ENCODE data around the gene KLHDC10.
A peak's percentile ranks its signal among the peaks of the same experiment; 100 is the strongest.
"Not testable (repeated sequence)": the region's sequence is repeated elsewhere in the genome, so short reads cannot be mapped to it uniquely, and the experiment has no call there.

KLHDC10 gene

GRCh38 chr7:130079846-130080394 lies 9.6 kb downstream of the KLHDC10 start:
- no peak for DNase-seq (ENCODE audit: low read depth, low spot score)

GRCh38 chr7:130083497-130083896 lies 13.2 kb downstream of the KLHDC10 start:
- DNase-seq (ENCODE audit: low read depth, low spot score) = not testable (repeated sequence)

DNA sequence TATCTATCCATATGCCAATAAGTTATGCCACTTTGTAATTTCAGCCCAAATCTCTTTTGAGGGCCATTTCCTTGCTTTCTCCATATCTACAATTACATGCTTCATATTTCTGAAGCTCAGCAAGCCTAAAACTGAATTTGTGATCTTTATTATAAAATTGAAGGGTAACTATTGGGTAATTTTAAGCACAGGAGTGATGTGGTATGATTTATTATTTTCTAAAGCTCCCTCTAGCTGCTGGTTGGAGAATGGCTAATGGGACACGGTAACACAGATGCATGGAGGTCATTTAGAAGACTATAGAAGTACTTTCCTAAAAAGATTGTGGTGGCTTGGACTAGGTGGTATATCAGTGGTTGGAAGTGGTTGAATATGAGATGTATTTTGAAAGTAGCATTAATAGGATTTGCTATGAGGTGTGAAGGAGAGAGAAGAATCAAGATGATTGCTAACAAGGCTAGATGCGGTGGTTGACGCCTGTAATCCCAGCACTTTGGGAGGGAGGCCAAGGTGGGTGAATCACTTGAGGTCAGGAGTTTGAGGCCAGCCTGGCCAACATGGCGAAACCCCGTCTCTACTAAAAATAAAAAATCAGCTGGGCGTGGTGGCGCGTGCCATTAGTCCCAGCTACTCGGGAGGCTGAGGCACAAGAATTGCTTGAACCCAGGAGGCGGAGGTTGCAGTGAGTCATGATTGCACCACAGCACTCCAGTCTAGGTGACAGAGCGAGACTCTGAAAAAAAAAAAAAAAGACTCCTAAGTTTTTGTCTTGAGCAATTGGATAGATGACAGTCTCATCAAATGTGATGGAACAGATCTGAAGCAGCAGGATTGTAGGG lies 13.9 kb downstream of the KLHDC10 start:
- DNase-seq (ENCODE audit: low read depth, low spot score) = no peak

DNA sequence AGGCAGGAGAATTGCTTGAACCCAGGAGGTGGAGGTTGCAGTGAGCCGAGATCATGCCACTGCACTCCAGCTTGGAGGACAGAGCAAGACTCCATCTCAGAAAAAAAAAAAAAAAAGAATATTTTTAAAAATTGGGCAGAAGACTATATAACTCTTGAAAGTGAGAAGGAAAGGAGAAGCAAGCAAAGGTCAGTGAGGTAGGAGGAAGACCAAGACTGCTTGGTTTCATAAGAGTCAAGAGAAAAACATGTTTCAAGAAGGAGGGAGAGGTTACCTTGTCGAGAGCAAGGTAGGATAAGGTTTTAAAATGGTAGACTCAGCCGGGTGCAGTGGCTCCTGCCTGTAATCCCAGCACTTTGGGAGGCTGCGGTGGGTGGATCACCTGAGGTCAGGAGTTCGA lies 14.9 kb downstream of the KLHDC10 start:
- DNase-seq (ENCODE audit: low read depth, low spot score) = not testable (repeated sequence)

DNA sequence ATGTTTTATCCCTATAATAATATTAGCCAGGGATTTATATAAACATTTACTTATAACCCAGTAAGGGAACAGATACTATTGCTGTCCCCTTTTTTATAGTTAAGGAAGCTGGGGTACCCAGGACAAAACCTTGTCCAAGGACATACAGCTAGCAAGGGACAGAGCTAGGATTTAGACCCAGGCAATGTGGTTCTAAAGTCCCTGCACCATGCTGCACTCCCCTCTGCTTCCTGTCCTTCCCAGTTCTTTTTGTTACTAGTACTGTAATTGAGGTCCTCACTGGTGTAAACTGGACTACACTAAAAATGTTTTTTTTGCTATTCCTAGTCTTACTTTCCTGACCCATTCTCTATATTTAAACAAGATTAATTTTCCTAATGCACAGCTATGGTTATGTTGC lies 16.6 kb downstream of the KLHDC10 start:
- no peak for DNase-seq (ENCODE audit: low read depth, low spot score)

DNA sequence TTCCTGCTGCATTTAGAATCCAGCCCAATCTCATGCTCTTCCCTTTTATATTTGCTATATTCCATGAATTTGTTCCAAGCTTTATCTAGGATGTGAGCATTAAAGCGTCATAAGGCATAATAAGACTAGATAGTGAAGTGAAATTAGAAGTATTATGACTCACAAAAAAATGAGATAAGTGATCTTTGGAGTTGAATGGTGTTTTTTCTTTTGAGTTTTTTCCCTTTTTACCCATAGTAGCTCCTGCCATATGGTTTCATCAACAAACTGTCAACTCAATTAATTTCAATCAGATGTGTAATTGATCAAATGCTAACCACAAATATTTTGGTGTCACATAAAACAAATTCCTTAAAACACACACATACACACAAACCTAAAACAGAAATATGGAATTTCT lies 17.0 kb downstream of the KLHDC10 start:
- no peak for DNase-seq (ENCODE audit: low read depth, low spot score)

DNA sequence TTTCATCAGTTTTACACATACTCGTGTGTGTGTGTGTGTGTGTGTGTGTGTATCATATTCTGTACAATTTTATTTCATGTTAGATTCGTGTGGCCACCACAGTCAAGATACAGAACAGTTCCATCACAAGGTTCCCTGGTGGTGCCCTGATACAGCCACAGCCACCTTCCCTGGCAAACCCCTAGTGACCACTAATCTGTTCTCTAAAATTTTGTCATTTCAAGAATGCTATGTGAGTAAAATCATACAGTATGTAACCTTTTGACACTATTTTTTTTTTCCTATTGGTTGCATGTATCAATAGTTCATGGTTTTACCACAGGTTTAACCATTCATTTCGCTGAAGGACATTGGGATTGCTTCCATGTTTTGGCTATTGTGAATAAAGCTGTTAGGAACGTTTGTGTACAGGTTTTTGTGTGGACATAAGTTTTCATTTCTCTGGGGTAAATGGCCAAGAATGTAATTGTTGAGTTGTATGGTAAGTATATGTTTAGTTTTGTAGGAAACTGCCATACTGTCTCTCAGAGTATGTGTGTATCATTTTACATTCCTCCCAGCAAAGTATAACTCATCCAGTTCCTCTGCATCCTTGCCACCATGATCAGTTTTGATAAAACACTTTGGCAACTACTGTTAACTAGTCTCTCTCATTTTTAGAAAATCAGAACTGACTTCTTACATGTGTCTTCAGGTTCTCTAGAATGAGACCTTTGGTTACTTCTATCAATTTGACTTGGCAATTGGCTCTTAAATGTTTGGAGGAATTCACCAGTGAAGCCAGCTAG lies 20.6 kb downstream of the KLHDC10 start:
- DNase-seq (ENCODE audit: low read depth, low spot score) = no peak

- DNase-seq (ENCODE audit: low read depth, low spot score) = no peak
These were observed 21.7 kb downstream of the KLHDC10 start for GRCh38 chr7:130091999-130092398.

GRCh38 chr7:130092598-130092997 lies 22.3 kb downstream of the KLHDC10 start:
- DNase-seq (ENCODE audit: low read depth, low spot score) = no peak

DNA sequence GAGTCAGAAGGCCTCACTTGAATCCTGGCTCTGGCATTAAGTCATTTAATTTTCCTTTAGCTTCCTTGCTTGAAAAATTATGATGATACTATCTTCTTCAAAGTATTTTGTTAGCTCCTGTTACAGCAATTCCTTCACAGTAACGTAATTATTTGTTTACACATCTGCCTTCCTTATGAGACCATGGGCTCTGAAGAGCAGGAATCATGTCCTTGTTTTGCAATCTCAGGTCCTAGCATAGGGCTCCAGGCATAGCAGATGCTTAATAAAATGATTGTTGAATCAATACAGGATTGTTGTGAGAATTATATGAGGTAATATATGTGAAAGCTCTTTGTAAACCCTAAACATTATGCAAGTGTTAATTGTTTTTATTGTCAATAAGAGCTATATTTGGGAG lies 25.5 kb downstream of the KLHDC10 start:
- DNase-seq (ENCODE audit: low read depth, low spot score) = no peak

- DNase-seq (ENCODE audit: low read depth, low spot score) = no peak
These were observed 26.0 kb downstream of the KLHDC10 start for GRCh38 chr7:130096243-130096827.

DNA sequence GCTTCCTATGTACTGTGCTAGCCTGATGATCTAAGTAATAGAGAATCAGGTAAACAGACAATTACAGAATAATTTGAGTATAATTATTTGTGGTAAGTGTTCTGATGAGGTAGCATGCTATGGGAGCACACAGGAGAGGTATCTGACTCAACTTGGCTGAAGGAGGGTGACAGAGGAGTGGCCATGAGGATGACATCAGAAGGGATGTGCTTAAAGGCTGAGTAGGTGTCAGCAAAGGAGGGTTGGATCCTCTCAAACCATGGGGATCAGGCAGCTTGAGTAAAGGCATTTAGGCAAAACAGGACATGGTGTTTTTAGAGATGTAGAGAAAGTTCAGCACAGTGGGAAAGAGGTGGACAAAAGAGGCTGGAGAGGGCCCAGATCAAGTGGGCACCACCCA lies 29.0 kb downstream of the KLHDC10 start:
- no peak for DNase-seq (ENCODE audit: low read depth, low spot score)

GRCh38 chr7:130102588-130102987 lies 32.3 kb downstream of the KLHDC10 start:
- DNase-seq (ENCODE audit: low read depth, low spot score) = no peak

GRCh38 chr7:130107949-130108674 lies 37.8 kb downstream of the KLHDC10 start:
- DNase-seq (ENCODE audit: low read depth, low spot score) = peak; percentile 72

GRCh38 chr7:130108809-130109208 lies 38.5 kb downstream of the KLHDC10 start:
- DNase-seq (ENCODE audit: low read depth, low spot score) = peak; percentile 15

DNA sequence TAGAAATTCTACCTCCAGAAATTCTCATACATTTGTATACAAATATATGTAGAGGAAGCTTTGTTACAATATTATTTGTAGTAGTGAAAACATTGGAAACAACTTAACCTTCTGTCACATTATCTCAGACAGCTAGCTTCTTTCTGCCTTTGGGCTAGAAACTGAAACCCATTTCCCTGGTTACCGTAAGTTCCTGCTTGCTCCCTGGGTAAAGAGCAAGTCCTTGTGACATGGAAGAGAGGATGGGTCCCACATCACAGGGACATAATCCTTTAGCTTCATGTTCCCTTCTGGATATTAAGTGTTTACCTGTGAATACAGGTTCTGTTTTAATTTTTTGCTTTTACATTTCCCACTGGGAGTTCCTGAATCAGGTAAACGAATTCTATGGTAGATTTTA lies 41.8 kb downstream of the KLHDC10 start:
- DNase-seq (ENCODE audit: low read depth, low spot score) = no peak

DNA sequence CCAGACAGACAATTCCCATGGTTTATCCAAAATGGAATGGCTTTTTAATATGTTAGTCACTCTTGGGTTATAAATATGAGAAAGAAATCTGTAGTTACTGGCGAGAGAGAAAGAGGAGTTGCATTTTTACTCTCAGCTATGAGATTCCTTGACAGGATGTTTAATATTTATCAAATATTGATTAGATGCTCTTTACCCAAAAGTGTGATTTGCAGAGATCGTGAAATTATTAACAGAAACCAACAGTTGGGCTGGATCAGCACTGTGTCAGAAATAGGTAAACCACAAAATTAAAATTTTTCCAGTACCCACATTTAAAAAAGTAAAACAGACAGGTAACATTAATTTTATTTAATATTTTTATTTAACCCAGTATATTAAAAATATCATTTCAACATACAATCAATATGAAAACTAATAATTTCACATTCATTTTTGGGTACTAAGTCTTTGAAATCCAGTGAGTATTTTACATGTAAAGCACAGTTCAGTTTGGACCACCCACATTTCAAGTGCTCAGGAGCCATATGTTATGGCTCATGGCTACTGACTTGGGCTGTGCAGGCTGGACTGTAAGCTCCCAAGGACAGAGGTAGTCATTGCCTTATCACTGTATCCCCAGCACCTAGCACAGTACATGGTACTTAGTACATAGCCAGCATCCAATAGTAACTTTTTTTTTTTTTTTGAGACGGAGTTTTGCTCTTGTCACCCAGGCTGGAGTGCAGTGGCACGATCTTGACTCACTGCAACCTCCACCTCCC lies 42.5 kb downstream of the KLHDC10 start:
- DNase-seq (ENCODE audit: low read depth, low spot score) = no peak

GRCh38 chr7:130113426-130113805 lies 43.1 kb downstream of the KLHDC10 start:
- not testable (repeated sequence) for DNase-seq (ENCODE audit: low read depth, low spot score)

- DNase-seq (ENCODE audit: low read depth, low spot score) = no peak
These were observed 43.6 kb downstream of the KLHDC10 start for GRCh38 chr7:130113887-130114286.

- no peak for DNase-seq (ENCODE audit: low read depth, low spot score)
These were observed 44.0 kb downstream of the KLHDC10 start for GRCh38 chr7:130114374-130114773.

DNA sequence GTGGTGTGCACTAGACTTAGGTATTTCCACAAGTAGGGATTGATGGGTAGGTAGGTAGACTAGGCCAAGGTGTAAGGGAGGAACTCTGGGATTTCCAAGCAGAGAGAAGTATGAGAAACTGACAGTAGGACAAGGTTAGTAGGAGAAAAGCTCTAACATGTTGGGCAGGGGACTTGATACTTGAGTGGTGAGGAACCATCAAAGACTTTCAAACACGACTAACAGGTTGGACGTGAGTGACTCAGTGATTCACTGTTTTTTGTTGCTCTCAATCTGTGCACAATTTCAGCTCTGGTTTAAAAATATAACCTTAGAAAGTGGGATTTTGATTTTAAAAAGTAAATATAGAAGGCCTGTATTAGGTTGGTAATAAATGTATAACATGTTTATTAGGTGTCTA lies 44.4 kb downstream of the KLHDC10 start:
- DNase-seq (ENCODE audit: low read depth, low spot score) = no peak

All from ELF-1 (cell line).